NCI-H2081 treated with DMSO at 0.1 percent for 48 hours (cell line): Measurements from ENCODE around the gene ALKBH3.

Source experiments
- DNase-seq: peaks from one replicate; lab custom pipeline; 2025; lab: John Stamatoyannopoulos, UW

ALKBH3 gene

DNA sequence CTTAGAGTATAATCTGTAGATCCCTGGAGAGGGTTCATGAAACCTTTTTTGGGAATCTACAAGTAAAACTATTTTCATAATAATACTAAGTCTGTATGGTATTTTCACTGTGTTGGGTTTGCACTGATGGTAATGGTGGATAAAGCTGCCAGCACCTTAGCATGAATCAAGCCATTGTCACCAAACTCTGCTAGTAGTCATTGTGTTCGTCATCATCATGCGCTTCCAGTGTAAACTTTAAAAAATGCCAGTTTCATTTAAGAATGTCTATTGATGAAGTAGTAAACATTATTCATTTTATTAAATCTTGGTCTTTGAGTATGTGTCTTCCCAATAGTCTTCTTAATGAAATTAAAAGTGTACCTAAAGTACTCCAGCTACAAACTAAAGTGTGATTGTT is 15.0 kb downstream of the ALKBH3 start:
- no peak for DNase-seq

DNA sequence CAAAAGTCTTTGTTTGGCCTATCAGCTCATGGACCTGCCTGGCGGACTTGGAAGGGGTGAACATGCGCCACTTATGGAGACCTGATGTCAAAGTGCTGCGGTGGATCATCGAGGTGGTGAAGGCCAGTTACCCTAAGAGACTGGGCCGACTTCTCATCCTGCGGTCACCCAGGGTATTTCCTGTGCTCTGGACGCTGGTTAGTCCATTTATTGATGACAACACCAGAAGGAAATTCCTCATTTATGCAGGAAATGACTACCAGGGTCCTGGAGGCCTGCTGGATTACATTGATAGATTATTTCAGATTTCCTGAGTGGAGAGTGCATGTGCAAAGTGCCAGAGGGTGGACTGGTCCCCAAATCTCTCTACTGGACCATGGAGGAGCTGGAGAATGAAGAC is 17.9 kb downstream of the ALKBH3 start:
- no peak for DNase-seq

DNA sequence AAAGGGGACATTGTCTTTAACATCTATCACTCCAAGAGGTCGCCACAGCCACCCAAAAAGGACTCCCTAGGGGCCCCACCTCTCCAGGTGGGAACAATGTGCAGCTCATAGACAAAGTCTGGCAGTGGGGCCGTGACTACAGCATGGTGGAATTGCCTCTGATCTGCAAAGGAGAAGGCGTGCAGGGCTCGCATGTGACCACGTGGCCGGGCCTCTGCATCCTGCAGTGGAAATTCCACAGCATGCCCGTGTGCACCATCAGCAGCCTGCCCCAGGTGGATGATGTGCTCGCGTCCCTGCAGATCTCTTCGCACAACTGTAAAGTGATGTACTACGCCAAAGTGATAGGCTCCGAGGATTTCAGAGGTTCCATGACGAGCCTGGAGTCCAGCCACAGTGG is 18.5 kb downstream of the ALKBH3 start:
- DNase-seq, result no peak

DNA sequence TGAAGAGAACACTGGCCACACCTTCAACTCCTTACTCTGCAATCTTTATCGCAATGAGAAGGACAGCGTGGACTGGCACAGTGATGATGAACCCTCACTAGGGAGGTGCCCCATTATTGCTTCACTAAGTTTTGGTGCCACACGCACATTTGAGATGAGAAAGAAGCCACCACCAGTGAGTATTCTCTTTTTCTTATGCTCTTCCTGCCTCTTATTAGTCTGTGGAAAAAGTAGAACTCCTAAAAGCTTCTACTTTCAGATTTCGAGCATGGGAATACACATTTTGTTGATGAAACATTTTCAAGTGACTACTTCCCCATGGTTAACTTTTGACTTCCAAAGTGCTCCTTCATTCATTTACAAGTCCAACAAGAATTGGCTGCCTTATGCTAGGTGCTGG is 20.9 kb downstream of the ALKBH3 start:
- DNase-seq, result no peak

DNA sequence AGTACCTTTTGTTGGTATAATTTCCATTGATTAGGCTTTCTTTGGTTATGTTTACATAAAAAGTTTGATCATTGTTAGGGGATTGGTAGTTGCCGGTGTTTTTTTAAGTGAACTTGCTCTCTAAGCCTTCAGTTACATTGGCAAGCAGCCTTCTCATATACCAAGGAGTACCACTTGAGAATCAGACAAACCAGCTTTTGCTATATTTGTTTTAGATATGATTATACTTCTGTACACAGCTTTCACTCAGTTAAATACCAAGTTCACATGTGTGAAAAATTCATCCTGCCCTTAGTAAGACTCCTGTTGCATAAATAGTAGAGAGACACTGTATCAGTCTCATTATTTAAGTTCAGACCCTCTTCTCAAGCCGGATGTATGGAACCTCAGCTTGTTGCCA is 22.4 kb downstream of the ALKBH3 start:
- no peak for DNase-seq

DNA sequence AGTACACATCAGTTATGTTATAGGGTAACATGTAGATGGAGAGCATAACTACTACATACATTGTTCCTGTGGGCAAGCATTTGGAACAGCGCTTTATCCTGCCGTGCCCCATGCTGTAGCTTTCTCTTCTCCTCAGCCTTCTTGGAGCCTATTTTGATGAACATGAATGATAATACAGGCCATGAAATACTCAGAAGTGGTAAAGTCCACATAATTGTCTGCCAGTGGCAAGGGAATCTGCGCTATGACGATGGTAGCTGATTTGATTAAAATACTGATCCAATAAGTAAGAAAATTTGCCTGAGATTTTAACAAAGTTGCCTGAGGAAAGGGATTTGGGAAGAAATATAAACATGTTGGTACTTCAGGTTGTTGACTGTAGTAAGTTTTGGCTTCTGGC is 23.3 kb downstream of the ALKBH3 start:
- no peak for DNase-seq

DNA sequence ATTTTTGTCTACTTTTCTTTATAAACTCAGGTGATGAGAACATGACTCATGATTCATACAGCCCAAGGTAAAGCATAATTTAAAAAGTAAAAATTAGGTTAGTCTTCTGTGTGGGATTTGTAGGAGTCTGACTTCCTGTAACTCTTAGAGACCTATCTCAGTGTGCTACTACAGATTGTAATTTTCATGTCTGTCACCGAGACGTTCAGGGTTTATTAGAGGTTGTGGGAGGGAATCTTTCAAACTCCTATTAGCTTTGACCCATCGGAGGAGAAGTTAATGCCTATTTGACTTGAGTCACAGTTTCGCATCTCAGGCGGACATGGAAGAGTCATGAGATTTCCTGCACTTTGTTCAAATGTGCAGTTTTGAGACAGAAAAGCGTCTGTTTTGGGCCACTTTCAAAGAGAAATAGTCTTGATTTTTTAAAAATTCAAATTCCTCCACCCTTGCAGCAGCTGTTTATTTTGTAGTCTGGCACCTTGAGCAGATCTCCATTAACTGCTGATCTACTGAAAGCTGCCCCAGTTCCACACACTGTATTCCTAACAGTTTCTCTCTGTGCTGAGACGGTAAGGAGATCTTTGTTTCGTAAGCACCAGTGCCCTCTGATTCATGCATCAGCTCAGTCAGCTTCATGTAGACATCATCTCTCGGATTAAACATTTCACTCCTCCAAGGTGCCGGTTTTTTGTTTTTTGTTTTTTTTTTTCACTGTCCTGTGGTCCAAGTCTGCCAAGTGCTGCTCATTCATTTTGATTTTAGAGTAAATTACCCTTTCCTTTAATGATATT is 24.3 kb downstream of the ALKBH3 start:
- no peak for DNase-seq

DNA sequence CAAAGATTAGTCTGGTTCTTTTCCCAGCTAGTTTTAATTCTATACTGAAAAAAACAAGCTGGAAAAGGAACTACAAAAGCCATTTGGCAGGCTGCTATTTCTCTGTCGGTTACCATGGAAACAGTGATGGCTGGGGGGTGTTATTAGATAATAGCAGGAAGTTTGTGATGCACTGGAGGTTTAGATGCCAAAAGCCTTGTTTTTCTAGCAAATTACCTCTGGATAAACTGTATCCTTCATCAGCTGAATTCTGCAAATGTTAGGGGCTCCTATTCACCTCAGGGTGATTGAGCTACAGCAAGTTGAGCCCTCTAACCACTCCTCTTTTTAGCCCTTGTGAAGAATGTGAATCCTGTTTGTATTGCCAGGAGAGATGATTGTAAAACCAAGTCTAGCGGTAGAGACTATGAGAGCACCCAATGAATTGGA is 25.2 kb downstream of the ALKBH3 start:
- no peak for DNase-seq

DNA sequence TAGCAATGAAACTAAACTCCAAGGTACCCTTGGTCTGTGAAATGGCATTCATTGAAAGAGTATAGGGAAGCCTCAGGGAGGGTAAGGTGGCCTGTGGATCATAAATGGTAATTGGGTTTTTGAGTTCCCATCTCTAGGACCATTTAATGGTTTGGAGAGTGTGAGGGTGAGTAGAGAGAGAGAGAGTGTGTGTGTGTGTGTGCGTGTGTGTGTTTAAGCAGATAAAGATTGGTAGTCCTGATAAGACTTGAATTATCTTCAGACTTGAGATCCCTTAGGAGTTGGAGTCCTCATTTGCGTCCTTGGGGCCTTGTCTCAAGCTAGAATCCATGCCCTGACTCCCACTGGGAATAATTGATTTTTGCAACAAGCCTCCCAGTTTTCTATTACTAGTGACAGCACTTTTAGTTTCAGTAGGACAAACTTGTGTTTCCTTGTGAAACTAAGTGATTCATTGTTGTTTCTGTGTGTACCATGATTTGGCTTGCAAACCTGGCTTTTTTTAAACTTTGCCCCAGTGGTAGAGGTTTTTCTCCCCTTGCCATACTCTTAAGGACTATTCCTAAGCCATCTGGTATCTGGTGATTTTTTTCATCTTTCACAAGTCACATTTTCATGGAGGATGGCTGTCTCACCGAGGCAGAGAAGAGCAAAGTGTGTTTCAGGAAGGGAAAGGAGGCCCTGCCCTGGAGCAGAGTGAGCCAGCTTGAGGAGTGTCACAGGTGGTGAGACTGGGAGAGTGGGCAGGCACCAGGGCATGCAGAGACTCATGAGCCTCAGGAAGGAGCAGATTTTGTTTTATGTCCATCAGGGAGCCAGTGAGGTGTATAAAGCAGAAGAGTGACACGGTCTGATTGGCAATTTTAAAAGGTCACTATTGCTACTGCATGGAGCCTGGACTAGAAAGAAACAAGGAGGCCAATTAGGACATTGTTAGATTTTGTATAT is 26.7 kb downstream of the ALKBH3 start:
- no peak for DNase-seq

DNA sequence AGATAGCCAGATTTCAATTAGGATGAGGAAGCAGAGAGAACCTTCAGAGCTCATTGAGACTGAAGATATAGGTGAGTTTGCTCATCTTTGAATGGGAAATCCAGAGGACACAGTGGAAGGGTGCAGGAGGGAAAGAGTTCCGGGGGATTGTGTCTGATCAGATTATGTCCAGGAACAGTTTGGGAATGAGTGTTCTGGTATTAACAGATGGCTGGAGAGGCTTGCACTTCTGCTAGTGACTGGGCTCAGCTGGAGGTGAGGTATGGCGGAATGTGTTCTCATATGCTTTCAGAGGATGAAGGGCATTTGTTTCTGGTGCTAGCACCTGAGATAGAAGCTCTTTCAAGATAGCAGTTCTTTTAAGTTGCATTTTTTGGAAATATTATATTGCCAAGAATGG is 27.6 kb downstream of the ALKBH3 start:
- DNase-seq, result no peak

DNA sequence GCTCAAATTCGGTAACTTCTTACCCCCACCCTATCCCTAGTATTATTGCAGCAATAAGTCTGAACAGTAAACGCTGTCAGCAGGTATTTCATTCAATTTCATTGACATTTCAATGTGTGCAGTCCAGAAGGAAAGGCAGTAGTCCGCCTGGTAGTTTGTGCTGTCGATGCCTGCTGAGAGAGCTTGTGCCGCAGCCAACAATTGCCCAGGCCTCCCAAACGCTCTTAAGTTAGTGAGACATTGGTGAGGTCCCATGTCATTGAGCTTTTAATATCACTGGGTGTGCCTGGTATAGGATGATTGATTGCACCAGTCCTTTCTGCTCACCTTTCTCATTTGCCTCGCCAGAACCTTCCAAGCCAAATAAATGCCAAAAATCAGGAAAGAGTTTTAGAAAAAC is 28.1 kb downstream of the ALKBH3 start:
- no peak for DNase-seq

DNA sequence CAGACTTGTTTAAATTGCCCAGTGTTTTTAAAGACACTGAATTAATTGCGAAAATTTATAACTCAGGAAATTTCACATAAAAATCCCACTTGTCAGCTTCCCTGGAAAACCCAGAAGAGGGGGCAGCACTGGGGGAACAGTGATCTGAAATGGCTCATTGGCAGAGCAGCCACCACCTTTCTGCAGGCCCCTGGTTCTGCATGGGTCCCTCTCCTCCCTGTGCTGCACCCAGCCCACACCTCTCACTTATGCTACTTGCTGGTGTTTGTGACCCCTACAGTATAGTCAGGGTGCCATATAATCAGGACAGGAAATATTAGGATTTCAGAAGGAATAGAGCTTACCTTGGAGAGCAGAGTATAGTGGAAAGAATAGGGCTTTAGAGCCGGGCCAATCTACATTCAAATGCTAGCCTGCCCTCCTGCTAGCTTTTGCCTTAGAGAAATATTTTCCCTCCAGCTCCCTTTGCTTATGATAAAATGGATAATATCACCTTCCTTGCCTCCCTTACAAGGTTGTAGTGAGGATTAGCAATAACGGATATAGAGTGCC is 33.3 kb downstream of the ALKBH3 start:
- DNase-seq, result no peak

DNA sequence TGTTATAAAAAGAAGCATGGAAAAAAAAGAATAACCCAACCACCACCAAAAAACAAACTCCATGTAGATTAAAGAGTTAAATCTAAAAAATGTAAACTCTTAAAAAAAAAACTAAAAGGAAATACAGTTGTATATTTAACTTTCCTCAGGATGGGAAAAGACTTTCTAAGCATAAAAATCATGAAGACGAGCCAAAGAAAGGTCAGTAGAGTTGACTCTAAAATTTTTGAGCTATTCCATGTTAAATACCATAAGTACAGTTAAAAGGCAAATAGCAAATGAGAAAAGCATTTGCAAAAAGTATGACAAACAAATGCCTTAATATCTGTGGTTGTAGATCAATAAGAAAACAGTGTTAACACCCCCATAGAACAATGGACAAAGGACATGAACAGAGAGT is 33.8 kb downstream of the ALKBH3 start:
- DNase-seq, result no peak

DNA sequence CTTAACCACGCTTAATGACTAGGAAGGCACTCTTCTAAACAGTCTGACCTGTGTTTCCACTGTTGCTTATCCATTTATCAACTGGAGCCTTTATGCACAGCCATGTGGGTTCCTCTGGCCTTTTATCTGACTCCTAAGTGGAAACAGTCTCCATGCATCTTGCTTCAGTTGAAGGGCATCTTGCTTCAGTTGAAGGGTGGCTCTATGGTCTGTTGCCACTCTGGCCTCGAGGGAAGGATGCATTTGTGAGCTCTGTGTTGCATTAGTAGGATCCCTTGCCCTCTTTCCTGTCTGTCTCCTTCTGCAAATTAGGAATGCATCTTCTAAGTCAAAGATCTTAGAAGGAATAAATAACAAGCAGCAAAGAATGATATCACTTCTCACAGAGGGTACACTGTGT is 36.0 kb downstream of the ALKBH3 start:
- no peak for DNase-seq

DNA sequence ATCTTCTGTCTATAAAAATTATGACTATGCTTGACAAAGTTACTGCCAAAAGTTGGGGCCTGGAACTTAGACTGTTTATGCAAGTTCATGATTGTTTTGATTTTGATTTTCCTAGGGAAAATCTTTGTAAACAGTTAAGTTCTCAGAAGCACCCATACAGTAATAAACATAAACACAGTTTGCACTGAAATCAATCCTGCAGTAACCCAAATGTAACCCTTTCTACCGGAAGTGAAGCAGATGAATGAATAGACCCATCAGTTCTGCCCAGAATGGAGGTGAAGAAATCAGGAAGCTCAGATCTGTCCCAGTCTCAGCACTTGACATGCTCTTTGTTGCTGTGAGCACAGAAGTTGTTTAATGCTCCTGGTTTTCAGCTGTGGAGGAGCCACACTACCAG is 37.2 kb downstream of the ALKBH3 start:
- DNase-seq, result no peak

DNA sequence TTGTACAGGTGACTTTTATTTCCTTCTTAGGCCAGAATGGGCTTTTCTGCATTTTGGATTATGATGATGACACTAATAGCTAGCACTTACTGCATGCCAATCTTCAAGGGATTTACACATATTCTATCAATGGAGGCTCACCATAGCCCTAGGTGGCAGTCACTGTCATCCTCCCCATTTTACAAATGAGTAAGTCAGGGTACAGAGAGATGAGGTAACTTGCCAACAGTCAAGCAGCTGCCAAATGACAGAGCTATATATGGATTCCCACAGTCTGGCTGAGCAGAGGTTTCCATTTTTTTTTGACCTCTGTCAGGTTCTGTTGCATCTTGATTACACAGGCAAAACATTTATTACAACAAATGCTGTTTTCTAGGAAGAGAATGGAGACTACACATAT is 38.0 kb downstream of the ALKBH3 start:
- no peak for DNase-seq

DNA sequence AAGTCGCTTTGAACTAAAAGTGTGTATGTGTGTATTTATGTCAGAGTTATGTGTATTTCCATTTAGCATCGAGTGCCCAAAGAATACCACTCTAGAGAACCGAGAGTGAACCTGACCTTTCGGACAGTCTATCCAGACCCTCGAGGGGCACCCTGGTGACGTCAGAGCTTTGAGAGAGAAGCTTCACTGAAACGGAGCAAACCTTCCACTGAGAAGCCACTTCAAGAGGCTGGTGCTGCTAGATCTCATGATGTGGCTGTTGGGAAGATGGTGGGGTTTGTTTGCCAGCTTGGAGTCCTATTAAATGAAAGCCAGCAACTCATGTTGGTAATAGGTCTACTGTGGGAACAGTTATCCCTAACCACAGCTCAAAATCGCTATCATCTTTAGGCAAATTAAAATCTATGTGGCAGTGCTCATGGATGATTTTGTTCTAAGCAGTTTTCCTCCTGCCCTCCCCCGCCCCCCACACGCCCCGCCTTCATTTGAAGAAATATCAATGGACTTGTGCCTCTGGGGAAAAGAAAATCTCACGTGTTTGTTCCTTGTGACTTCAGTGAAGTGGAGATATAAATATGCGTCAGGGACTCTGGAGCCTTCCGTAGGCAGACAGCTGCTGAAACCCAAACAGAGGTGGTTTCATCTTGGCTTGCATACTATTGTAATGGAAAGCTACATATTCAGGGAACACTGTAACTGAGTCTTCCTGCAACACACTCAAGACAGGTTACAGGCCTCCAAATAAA is 39.4 kb downstream of the ALKBH3 start:
- no peak for DNase-seq

DNA sequence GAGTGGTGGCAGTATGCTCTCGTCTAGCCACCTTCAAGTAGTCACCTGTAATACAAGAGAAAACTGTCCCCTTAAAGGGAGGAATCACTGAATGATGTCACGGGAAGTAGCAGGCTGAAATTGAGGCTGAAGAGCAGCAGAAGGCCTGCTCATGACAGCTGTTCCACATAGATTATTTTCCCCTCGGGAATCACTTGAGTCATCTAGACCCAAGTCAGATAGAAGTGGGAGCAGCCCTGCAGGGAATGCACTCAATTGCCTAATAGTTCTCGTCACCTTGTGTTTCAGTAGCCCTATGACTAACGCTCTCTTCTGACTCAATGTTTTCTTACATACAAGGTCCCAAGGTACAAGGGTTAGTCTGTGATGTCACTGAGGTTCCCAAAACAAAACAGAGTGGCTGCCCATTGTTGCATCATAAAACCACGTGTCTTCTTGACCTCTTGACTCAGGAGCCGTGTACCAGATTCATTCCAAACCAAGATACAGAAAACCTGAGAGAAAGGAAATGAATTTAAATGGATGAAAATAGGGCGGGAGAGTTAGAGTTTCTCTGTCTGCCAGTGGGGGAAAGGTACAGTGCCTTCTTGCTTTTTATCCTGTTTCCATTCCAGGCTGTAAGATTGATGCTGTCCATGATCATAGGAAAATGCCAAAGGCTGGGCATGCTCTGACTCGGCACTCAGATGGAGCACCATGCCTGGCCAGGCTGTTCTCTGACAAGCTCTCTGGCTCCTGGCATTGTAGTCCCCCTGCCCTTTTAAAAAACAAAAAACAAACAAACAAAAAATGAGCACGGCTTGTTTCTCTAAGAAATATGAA is 40.2 kb downstream of the ALKBH3 start:
- no peak for DNase-seq

DNA sequence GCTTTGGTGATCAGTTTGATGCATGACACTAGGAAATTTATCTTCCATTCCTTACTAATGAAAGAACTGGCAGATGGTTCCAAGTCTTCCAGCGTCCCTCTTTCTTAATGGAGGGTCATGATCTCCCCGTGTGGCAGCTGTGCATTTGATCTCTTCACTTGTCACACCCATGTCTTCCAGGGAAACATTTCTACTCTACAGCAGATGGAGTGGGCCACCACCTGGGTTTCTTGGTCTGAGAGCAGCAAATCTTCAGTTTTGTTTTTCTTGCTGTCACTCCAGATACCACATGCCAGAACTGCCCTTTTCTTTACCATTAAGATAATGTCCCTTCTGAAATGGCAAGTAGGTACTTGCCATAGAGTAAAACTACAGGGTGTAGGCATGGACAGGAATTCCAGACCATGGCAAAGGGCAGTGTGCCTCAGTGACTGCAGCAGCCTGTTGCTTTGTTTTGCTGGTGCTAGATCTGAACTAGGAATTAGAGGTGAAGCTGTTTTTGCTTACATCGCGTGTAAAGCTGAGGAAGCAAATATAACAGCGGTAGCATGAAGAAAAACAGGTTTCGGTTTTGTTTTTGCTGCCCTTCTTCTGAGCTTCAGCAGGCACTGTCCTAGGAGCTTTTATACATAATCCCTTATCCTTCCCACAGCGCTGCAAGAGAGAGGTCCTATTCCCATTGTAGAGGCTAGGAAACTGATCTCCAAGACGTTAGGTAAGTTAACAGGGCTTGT is 41.1 kb downstream of the ALKBH3 start:
- DNase-seq, result no peak

DNA sequence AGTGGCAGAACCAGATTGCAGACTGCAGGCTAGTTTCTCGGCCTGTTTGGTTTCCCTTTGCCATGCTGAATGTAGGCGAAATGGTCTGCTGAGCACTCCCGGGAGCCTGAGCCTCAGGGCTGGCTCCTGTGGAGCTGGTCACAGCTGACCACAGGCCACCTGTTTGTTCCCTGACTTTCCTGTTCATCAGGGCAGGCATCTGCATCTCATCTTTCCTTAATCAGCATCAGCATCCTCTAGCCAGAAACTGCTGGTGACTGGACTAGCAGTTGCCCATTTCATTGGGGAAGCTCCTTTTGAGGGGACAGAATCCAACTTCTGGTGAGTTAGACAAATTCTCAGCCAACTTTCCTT is 41.6 kb downstream of the ALKBH3 start:
- no peak for DNase-seq
